ENCODE results near the gene TRIM17.

The TRIM17 gene

DNA sequence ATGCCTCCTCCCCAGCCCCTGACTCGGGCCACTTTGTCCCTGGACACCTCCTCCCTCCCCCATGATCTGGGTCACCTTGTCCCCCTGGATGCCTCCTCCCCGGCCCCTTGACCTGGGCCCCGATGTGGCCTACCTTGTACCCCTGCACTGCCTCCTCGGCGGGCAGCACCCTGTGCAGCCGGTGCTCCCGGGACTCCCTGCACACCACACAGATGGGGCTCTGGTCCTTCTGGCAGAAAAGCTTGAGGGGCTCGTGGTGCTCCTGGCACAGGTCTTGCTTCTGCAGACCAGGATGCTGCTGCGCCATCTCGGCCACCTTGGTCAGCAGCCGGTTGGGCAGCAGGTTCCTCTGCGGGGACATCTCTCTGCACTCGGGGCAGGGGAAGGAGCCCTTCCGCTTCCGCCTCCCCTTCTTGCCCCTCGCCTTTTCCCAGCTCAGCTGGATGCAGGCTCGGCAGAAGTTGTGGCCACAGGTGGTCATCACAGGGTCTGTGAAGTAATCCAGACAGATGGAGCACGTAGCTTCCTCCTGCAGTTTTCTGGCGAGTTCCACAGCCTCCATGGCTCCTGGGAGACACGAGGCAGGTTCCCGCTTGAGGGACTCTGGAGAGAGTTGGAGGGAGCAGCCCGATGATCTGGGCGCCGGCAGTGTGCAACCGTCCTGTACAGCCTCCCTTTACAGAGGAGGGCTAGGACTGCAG lies 2.0 kb downstream of the TRIM17 start:
- Histone ChIP-seq H3K27me3 (ENCODE audit: low read depth, low read length) (peaks cover 32% of the 10 kb centered on the region), H3K4me3 (ENCODE audit: low read depth in 1 of 2, low read length in 2 of 2) (no peak overlapping the region), H3K27ac (ENCODE audit: low read length) (no peak overlapping the region), H3K4me1 (ENCODE audit: control insufficient read depth in 1 of 2, insufficient read depth in 2 of 2, low read length in 2 of 2) (peaks cover 0 to 6% of the 10 kb centered on the region in 2 donors), H3K36me3 (ENCODE audit: control insufficient read depth in 1 of 2, insufficient read depth in 2 of 2, low read length in 2 of 2) (peaks cover 4 to 5% of the 10 kb centered on the region in 2 donors), H3K9me3 (ENCODE audit: control insufficient read depth in 1 of 2, low read length in 2 of 2) (no peaks in the 10 kb centered on the region)

DNA sequence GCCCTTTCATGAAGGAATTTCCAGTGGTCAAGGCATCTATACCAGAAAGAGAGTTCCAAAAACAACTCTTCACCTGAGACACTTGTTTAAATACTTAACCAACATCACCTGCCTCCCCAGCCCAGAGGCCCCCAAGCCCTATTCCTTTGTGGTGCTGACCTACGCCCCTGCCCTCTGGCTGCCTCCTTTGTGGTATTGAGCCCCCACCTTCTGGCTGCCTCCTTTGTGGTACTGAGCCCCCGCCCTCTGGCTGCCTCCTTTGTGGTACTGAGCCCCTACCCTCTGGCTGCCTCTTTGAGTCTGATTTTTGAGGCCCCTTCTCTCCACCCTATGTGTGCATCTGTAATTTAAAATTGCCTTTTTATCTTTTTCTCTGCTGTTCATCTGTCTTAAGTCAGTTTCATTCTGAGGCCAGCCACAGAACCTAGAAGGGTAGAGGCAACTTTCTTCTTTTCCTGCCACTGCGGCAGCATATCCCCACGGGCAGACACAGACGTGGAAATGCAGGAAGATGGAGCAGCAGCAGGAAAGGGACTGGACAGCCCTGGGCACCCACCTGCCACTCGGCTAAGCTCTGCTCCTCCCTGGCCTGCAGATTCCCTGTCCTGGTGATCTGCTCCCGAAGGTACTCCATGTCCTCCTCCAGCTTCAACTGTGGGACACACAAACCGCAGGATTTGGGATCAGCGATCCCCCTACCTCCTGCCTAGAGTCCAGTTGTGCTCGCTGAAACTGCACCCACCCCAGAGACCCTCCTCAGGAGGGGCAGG lies 3.2 kb downstream of the TRIM17 start:
- Histone ChIP-seq H3K4me1 (ENCODE audit: control insufficient read depth in 1 of 2, insufficient read depth in 2 of 2, low read length in 2 of 2) (peaks cover 0 to 6% of the 10 kb centered on the region in 2 donors), H3K4me3 (ENCODE audit: low read depth in 1 of 2, low read length in 2 of 2) (no peak overlapping the region), H3K27ac (ENCODE audit: low read length) (no peak overlapping the region), H3K27me3 (ENCODE audit: low read depth, low read length) (peaks cover 32% of the 10 kb centered on the region), H3K9me3 (ENCODE audit: control insufficient read depth in 1 of 2, low read length in 2 of 2) (no peaks in the 10 kb centered on the region), H3K36me3 (ENCODE audit: control insufficient read depth in 1 of 2, insufficient read depth in 2 of 2, low read length in 2 of 2) (peaks cover 4 to 5% of the 10 kb centered on the region in 2 donors)

DNA sequence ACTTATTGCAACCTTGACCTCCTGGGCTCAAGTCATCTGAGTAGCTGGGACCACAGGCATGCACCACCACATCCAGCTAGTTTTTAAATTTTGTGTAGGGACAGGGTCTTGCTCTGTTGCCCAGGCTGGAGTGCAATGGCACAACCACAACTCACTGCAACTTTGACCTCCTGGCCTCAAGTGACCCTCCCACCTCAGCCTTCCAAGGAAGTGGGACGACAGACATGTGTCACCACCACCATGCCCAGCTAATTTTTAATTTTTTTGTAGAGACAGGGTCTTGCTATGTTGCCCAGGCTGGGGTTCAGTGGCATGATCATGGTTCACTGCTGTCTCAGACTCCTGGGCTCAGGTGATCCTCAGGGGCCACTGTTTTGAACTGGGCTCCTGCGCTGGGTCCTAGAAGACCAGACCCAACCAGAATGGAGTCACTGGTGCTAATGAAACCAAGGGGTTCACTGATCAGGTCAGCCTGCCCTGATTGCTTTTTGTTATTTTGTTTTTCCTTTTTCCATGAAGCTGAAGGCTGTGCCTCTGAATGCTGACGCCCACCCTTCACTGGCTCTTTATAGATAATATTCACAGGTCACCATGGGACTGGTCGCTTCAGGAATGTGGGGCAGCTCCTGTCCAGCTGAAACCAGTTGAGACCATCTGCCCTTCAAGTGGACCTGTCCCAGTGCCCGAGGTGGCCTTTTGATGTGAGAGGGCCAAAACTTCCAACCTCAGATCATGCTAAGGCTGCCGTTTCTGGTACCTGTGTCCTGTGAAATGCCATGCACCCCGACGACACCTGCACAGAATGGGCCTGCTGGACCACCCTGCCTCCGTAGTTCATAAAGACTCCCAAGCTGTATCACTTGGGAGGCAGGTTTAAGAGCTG lies 4.9 kb downstream of the TRIM17 start:
- no peak overlapping the region for H3K27ac ChIP-seq (ENCODE audit: low read length)
- peaks cover 19% of the 10 kb centered on the region for H3K27me3 ChIP-seq (ENCODE audit: low read depth, low read length)
- H3K9me3 ChIP-seq (ENCODE audit: control insufficient read depth in 1 of 2, low read length in 2 of 2), result no peaks in the 10 kb centered on the region
- peaks cover 4 to 5% of the 10 kb centered on the region in 2 donors for H3K36me3 ChIP-seq (ENCODE audit: control insufficient read depth in 1 of 2, insufficient read depth in 2 of 2, low read length in 2 of 2)
- no peak overlapping the region for H3K4me3 ChIP-seq (ENCODE audit: low read depth in 1 of 2, low read length in 2 of 2)
- peaks cover 0 to 18% of the 10 kb centered on the region in 2 donors for H3K4me1 ChIP-seq (ENCODE audit: control insufficient read depth in 1 of 2, insufficient read depth in 2 of 2, low read length in 2 of 2)

DNA sequence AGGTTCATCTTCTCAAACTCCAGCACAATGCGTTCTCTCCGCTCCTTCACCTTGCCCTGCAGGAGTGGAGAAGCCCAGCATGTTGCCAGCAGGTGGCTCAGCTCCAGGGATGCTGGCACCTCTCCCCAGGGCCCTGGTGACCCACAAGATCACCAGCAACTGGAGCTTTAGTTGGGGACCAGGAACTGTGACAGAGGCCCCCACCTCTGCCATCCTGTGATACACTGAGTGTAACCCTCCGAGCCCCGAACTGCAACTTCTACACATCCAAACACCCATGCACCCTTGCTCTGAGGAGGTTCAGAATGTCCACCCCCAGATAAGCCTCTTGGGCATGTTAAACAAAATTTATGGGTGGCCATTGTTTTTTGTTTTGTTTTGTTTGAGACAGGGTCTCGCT lies 5.5 kb downstream of the TRIM17 start:
- Histone ChIP-seq H3K4me3 (ENCODE audit: low read depth in 1 of 2, low read length in 2 of 2) (no peak overlapping the region), H3K27me3 (ENCODE audit: low read depth, low read length) (peaks cover 16% of the 10 kb centered on the region), H3K9me3 (ENCODE audit: control insufficient read depth in 1 of 2, low read length in 2 of 2) (no peaks in the 10 kb centered on the region), H3K36me3 (ENCODE audit: control insufficient read depth in 1 of 2, insufficient read depth in 2 of 2, low read length in 2 of 2) (peaks cover 4 to 5% of the 10 kb centered on the region in 2 donors), H3K4me1 (ENCODE audit: control insufficient read depth in 1 of 2, insufficient read depth in 2 of 2, low read length in 2 of 2) (peaks cover 0 to 14% of the 10 kb centered on the region in 2 donors), H3K27ac (ENCODE audit: low read length) (no peak overlapping the region)

DNA sequence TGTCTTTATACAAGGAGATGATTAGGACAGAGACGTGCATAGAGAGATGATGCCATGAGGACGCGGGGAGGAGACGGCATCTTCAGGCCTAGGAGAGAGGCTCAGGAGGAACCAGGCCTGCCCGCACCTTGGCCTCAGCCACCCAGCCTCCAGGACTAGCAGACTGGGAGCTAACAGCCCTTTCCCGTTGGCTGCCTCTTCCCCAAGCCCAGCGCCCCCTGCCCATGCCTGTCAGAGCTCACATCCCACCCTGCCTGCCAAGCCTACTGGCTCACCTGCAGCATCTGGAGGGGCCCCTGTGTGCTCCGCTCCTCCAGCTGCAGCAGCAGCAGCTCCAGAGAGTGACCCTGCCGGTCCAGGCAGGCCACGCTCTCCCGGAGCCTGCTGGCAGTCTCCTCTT lies 6.0 kb downstream of the TRIM17 start:
- no peak overlapping the region for H3K27ac ChIP-seq (ENCODE audit: low read length)
- no peaks in the 10 kb centered on the region for H3K9me3 ChIP-seq (ENCODE audit: control insufficient read depth in 1 of 2, low read length in 2 of 2)
- H3K4me3 ChIP-seq (ENCODE audit: low read depth in 1 of 2, low read length in 2 of 2), result no peak overlapping the region
- peaks cover 12% of the 10 kb centered on the region for H3K27me3 ChIP-seq (ENCODE audit: low read depth, low read length)
- H3K36me3 ChIP-seq (ENCODE audit: control insufficient read depth in 1 of 2, insufficient read depth in 2 of 2, low read length in 2 of 2), result peaks cover 4 to 5% of the 10 kb centered on the region in 2 donors
- H3K4me1 ChIP-seq (ENCODE audit: control insufficient read depth in 1 of 2, insufficient read depth in 2 of 2, low read length in 2 of 2), result peaks cover 0 to 15% of the 10 kb centered on the region in 2 donors

DNA sequence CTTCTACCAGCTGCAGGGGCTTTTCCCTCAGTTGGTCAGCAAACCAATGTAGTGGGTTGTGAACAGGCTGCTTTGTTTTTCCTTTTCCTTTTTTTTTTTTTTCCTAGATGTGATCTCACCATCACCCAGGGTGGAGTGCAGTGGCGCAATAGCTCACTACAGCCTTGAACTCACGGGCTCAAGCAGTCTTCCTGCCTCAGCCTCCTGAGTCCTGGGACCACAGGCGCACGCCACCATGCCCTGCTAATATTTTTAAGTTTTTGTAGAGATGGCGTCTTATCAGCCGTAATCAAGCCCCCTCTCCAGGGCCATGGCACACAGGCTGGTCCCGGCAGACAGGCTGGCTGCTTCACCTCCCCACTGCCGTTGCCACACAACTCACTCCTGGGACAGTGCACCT lies 6.6 kb downstream of the TRIM17 start:
- Histone ChIP-seq H3K27me3 (ENCODE audit: low read depth, low read length) (peaks cover 5% of the 10 kb centered on the region), H3K4me3 (ENCODE audit: low read depth in 1 of 2, low read length in 2 of 2) (no peak overlapping the region), H3K9me3 (ENCODE audit: control insufficient read depth in 1 of 2, low read length in 2 of 2) (no peaks in the 10 kb centered on the region), H3K36me3 (ENCODE audit: control insufficient read depth in 1 of 2, insufficient read depth in 2 of 2, low read length in 2 of 2) (peaks cover 4 to 5% of the 10 kb centered on the region in 2 donors), H3K27ac (ENCODE audit: low read length) (no peak overlapping the region), H3K4me1 (ENCODE audit: control insufficient read depth in 1 of 2, insufficient read depth in 2 of 2, low read length in 2 of 2) (peaks cover 3 to 22% of the 10 kb centered on the region in 2 donors)

DNA sequence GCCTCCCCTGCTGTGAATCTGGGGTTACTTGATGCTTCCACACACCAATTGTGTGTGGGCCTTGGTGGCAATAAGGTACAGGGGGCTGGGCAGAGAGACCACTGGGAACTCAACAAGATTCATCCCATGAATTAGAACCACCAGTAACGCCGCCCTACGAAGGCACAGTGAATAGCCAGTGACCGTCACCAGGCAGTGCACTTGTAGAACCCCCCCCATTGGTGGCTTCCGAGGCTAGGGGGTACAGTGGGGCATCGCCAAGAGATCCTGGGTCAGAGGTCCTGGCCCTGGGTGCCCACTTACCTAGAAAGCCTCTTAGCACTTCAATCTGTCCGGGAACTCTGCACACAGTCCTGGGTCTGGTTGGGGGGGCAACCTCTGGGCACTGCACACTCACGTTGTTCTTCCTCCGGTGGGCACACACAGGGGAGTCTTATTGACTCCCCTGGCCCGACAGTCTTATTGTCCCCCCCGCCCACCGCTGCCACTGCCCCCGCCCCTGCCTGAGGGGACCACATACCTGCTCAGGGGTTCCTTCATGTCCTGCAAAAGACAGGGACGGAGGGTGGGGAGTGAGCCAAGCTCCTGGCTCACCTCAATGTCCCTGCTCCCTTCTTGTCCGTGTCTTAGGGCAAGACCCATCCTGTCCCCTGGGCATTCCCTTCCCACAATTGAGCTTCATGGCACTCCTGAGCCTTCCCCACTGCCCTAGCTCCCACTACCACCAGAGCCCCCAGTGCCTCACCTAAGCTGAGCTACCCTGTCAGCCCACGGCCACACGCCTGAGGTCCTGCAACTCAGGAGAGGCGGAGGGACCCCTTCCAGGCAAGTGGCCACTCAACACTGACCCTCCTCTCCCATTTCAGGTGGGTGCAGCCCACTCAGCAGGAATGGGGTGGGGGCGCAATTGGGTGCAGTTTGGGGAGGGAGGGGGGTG lies 7.5 kb downstream of the TRIM17 start:
- Histone ChIP-seq H3K4me1 (ENCODE audit: control insufficient read depth in 1 of 2, insufficient read depth in 2 of 2, low read length in 2 of 2) (peaks cover 6 to 30% of the 10 kb centered on the region in 2 donors), H3K9me3 (ENCODE audit: control insufficient read depth in 1 of 2, low read length in 2 of 2) (no peaks in the 10 kb centered on the region), H3K27ac (ENCODE audit: low read length) (no peak overlapping the region), H3K36me3 (ENCODE audit: control insufficient read depth in 1 of 2, insufficient read depth in 2 of 2, low read length in 2 of 2) (peaks cover 4 to 5% of the 10 kb centered on the region in 2 donors), H3K4me3 (ENCODE audit: low read depth in 1 of 2, low read length in 2 of 2) (no peak overlapping the region), H3K27me3 (ENCODE audit: low read depth, low read length) (no peaks in the 10 kb centered on the region)

DNA sequence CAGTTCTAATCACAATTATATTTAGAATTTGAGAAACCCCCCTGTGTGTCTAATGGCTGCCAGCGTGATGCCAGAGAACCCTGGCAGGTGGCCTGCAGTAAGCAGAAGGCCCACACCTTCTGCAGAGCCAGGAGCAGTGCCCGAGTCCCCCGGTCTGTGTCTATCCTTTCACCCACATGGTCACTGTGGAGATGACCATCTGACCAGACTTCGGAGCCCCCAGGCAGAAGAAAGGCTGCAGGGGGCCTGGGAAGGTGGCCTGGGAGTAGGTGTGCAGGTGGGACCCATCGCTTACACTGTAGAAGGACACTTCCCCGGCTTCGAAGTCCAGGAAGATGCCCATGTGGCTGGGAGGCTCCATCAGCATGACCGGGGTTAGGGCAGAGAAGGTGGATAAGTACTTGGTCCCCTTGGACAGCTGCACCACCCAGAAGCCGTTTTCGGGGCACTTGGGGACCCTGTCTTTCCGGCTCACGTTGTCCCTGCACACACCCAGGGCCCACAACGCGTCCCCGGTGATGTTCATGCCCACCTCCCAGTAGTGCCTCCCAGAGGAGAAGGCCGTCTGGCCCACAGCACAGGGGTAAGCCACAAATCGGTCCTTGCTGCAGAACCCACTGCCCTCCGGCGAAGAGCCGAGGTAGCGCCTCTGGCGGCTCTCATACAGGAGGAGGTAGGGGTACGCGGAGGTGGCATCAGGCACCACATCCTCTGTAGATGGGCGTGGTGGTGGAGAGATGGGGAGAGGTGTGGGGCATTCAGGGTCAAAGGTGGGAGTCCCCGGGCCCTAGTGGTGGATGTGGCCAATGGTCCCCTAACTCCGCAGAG lies 8.4 kb downstream of the TRIM17 start:
- no peak overlapping the region for H3K27ac ChIP-seq (ENCODE audit: low read length)
- peak overlapping the region in 1 of 2 donors; percentile 95 for H3K4me3 ChIP-seq (ENCODE audit: low read depth in 1 of 2, low read length in 2 of 2)

DNA sequence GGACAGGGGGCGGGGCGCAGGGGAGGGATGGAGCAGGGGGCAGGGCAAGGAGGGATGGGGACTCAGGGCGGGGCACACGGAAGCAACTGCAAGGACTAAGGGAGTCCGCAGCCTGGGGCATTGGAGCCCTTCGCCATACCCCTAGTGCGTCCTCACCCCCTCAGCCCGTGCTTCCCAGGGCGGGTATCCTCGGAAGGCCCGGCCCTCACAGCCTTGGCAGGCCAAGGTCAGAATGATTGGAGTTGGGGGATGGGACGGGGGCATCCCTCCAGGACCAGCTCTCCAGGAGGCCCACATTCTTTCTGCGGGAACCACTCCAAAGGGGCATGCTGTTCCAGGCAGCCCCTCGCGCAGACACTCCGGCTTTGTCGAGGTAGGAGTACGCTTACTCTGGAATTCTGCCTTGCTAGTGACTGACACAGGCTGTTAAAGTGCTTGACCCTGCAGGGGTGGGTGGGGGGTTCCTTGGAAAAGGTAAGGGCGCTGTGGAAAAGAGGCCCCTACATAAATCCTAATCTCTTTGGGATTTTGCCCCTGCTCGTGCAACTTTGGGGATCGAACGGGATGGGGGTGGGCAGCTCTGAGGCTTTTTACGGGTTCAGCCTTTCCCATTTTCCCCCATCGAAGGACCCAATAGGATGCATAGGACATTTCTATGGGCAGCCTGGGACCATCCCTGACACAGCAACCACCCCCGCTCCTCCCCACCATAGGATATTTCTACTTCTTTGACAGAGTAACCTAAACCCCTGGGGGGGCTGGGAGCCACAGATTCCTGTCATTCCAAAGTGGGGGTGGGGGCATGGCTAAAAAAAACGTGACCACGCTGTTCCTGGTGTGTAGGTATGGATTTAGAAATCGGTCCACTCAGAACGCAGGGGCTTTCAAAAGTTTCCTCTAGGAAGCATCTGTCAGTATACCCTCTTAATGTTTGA lies 9.3 kb downstream of the TRIM17 start:
- Histone ChIP-seq H3K27me3 (ENCODE audit: low read depth, low read length) (no peaks in the 10 kb centered on the region), H3K4me3 (ENCODE audit: low read depth in 1 of 2, low read length in 2 of 2) (peak overlapping the region; percentile 75 to 95), H3K27ac (ENCODE audit: low read length) (peak overlapping the region; percentile 31), H3K4me1 (ENCODE audit: control insufficient read depth in 1 of 2, insufficient read depth in 2 of 2, low read length in 2 of 2) (peaks cover 9 to 35% of the 10 kb centered on the region in 2 donors), H3K9me3 (ENCODE audit: control insufficient read depth in 1 of 2, low read length in 2 of 2) (no peaks in the 10 kb centered on the region), H3K36me3 (ENCODE audit: control insufficient read depth in 1 of 2, insufficient read depth in 2 of 2, low read length in 2 of 2) (peaks cover 8% of the 10 kb centered on the region in 2 donors)

More for the DNA sequence above, 8.4 kb downstream of the TRIM17 start:
- no peaks in the 10 kb centered on the region for H3K9me3 ChIP-seq (ENCODE audit: control insufficient read depth in 1 of 2, low read length in 2 of 2)
- no peaks in the 10 kb centered on the region for H3K27me3 ChIP-seq (ENCODE audit: low read depth, low read length)
- peaks cover 9 to 35% of the 10 kb centered on the region in 2 donors for H3K4me1 ChIP-seq (ENCODE audit: control insufficient read depth in 1 of 2, insufficient read depth in 2 of 2, low read length in 2 of 2)
- peaks cover 4 to 5% of the 10 kb centered on the region in 2 donors for H3K36me3 ChIP-seq (ENCODE audit: control insufficient read depth in 1 of 2, insufficient read depth in 2 of 2, low read length in 2 of 2)

All from muscle layer of duodenum (tissue), 2 donors.